Measurements from ENCODE around the gene SPIRE1. TPM values are rescaled to one million over a fixed set of nuclear protein-coding genes. Genes with fewer than 3 reads are reported as not detected.

The SPIRE1 gene
- total RNA-seq, 1 donor from 2014 or later: 15.7 TPM

DNA sequence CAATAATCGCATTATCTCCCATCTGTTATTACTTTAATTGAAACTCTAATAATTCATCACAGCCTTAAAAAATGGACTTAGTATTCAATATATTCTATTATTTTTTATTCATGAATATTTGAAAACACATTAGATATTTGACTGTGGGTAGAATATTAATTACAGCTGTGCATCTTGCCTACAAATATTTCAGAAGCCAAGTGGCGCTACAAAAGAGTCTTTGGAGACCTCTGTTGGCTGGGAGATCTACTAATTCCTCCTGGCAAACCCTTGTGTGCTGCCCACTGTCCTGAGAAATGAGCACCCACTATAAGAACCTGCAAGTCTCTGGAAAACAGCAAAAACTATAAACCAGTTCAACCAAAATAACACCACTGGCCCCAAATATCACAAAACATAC lies 195.7 kb downstream of the SPIRE1 start:
- TF ChIP-seq, protein P1, sequence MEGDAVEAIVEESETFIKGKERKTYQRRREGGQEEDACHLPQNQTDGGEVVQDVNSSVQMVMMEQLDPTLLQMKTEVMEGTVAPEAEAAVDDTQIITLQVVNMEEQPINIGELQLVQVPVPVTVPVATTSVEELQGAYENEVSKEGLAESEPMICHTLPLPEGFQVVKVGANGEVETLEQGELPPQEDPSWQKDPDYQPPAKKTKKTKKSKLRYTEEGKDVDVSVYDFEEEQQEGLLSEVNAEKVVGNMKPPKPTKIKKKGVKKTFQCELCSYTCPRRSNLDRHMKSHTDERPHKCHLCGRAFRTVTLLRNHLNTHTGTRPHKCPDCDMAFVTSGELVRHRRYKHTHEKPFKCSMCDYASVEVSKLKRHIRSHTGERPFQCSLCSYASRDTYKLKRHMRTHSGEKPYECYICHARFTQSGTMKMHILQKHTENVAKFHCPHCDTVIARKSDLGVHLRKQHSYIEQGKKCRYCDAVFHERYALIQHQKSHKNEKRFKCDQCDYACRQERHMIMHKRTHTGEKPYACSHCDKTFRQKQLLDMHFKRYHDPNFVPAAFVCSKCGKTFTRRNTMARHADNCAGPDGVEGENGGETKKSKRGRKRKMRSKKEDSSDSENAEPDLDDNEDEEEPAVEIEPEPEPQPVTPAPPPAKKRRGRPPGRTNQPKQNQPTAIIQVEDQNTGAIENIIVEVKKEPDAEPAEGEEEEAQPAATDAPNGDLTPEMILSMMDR (IDR thresholded peaks at IDR 0.05): no peak
- DNase-seq (ENCODE audit: extremely low spot score in 2 of 2): no peak
- no peak overlapping the region for H3K4me3 ChIP-seq
- no peaks in the 10 kb centered on the region for H3K27me3 ChIP-seq
- no peaks in the 10 kb centered on the region for H3K9me3 ChIP-seq
- H3K27ac ChIP-seq: no peak overlapping the region
- intact Hi-C loops (cut with DNase I): no loop called here
- H3K4me1 ChIP-seq: no peaks in the 10 kb centered on the region
- peaks cover 0 to 6% of the 10 kb centered on the region in 2 donors for H3K36me3 ChIP-seq

DNA sequence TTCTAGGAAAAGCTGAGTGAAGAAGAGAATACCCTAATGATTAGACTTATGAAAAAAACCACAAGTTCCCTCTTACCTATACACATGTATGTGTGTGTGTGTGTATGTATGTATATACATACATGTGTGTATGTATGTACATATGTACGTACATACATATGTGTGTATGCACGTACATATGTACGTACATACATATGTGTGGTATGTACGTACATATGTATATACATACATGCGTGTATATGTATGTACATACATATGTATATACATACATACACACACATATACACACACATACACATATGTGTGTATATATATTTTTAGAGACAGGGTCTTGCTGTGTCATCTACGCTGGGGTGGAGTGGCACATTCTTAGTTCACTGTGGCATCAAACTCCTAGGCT lies 196.6 kb downstream of the SPIRE1 start:
- Histone ChIP-seq H3K4me1 (no peaks in the 10 kb centered on the region), H3K27me3 (no peaks in the 10 kb centered on the region), H3K36me3 (peaks cover 0 to 6% of the 10 kb centered on the region in 2 donors), H3K27ac (no peak overlapping the region), H3K4me3 (no peak overlapping the region), H3K9me3 (no peaks in the 10 kb centered on the region)
- DNase-seq (ENCODE audit: extremely low spot score in 2 of 2): no peak
- TF ChIP-seq, protein P1 (IDR thresholded peaks at IDR 0.05): no peak
- no peak for TF ChIP-seq POLR2A (IDR thresholded peaks at IDR 0.05)
- TF ChIP-seq POLR2AphosphoS5 (IDR thresholded peaks at IDR 0.05; ENCODE audit: insufficient read depth in 1 of 2, low read depth in 1 of 2): no peak
- intact Hi-C loops (cut with DNase I): no loop called here

DNA sequence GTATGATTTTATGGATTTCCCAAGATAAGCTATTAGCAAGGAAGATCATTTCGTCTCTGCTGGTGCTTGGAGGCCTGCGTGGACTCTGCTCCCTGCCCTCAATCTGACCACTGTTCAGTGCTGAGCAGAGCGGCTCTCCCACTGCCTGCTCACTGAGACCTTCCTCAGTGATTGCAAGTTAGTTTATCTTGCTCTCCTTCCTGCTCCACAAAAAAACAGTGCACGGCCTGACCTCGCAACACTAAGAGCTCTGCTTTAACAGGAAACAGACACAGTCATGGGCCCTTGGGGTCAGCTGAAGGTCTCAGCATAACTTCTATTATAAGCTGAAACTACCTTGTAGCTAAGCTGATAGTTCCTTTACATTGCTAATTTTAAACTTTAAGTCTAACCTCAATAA lies 197.0 kb downstream of the SPIRE1 start:
- intact Hi-C loops (cut with DNase I): no loop called here
- Histone ChIP-seq H3K36me3 (peaks cover 0 to 6% of the 10 kb centered on the region in 2 donors), H3K4me3 (no peak overlapping the region), H3K9me3 (no peaks in the 10 kb centered on the region), H3K27ac (no peak overlapping the region), H3K4me1 (no peaks in the 10 kb centered on the region), H3K27me3 (no peaks in the 10 kb centered on the region)
- DNase-seq (ENCODE audit: extremely low spot score in 2 of 2): no peak
- no peak for TF ChIP-seq POLR2A (IDR thresholded peaks at IDR 0.05)
- TF ChIP-seq, protein P1 (IDR thresholded peaks at IDR 0.05): no peak
- TF ChIP-seq POLR2AphosphoS5 (IDR thresholded peaks at IDR 0.05; ENCODE audit: insufficient read depth in 1 of 2, low read depth in 1 of 2): no peak

GRCh38 chr18:12458771-12459170 lies 199.1 kb downstream of the SPIRE1 start:
- intact Hi-C loops (cut with DNase I): no loop called here
- Histone ChIP-seq H3K9me3 (no peaks in the 10 kb centered on the region), H3K4me3 (no peak overlapping the region), H3K4me1 (no peaks in the 10 kb centered on the region), H3K27ac (no peak overlapping the region), H3K27me3 (no peaks in the 10 kb centered on the region), H3K36me3 (no peaks in the 10 kb centered on the region)
- TF ChIP-seq, protein P1 (IDR thresholded peaks at IDR 0.05): no peak
- no peak for TF ChIP-seq POLR2A (IDR thresholded peaks at IDR 0.05)
- no peak for TF ChIP-seq POLR2AphosphoS5 (IDR thresholded peaks at IDR 0.05; ENCODE audit: insufficient read depth in 1 of 2, low read depth in 1 of 2)
- no peak for DNase-seq (ENCODE audit: extremely low spot score in 2 of 2)

GRCh38 chr18:12456441-12456840 lies 201.5 kb downstream of the SPIRE1 start:
- TF ChIP-seq POLR2AphosphoS5 (IDR thresholded peaks at IDR 0.05; ENCODE audit: insufficient read depth in 1 of 2, low read depth in 1 of 2): no peak
- intact Hi-C loops (cut with DNase I): no loop called here
- peaks cover 0 to 2% of the 10 kb centered on the region in 2 donors for H3K36me3 ChIP-seq
- DNase-seq (ENCODE audit: extremely low spot score in 2 of 2): no peak
- no peak overlapping the region for H3K4me3 ChIP-seq
- no peaks in the 10 kb centered on the region for H3K27me3 ChIP-seq
- no peaks in the 10 kb centered on the region for H3K4me1 ChIP-seq
- no peaks in the 10 kb centered on the region for H3K9me3 ChIP-seq
- H3K27ac ChIP-seq: no peak overlapping the region

GRCh38 chr18:12455496-12455895 lies 202.4 kb downstream of the SPIRE1 start:
- no peak for TF ChIP-seq POLR2AphosphoS5 (IDR thresholded peaks at IDR 0.05; ENCODE audit: insufficient read depth in 1 of 2, low read depth in 1 of 2)
- TF ChIP-seq, protein P1 (IDR thresholded peaks at IDR 0.05): no peak
- no peak for TF ChIP-seq POLR2A (IDR thresholded peaks at IDR 0.05)
- Histone ChIP-seq H3K27ac (no peak overlapping the region), H3K9me3 (no peaks in the 10 kb centered on the region), H3K4me3 (no peak overlapping the region), H3K4me1 (no peaks in the 10 kb centered on the region), H3K36me3 (peaks cover 0 to 3% of the 10 kb centered on the region in 2 donors), H3K27me3 (no peaks in the 10 kb centered on the region)
- intact Hi-C loops (cut with DNase I): no loop called here
- no peak for DNase-seq (ENCODE audit: extremely low spot score in 2 of 2)
